A549 (cell line): ENCODE data around the gene NR2F2. TPM values are rescaled to one million over a fixed set of nuclear protein-coding genes. Genes with fewer than 3 reads are reported as not detected.

Source experiments
- ATAC-seq, 2 experiments: fragments of 200-7000 bp in 1 of 2; fragments of >200 bp in 1 of 2; cut with Nextera tagmentation in 1 of 2; cut with Tn5 transposase in 1 of 2; 3 replicates each; pipeline versions ENCODE4 v1.8.0 to v1.9.1; 2018 to 2020; ENCODE audit warnings: mild to moderate bottlenecking in 1 of 2, moderate library complexity in 1 of 2
- CTCF ChIA-PET: fragments of 300-600 bp; sonication (Branson Sonifier 250); formaldehyde crosslinking; extraction: SDS; loops from one replicate; lab custom pipeline; 2021; ENCODE audit warnings: antibody characterized with exemption, inconsistent platforms; lab: Yijun Ruan, JAX
- POLR2A ChIA-PET: fragments of 350-600 bp; formaldehyde crosslinking; extraction: SDS; loops from one replicate; lab custom pipeline; 2021; ENCODE audit warnings: antibody characterized with exemption, inconsistent platforms; lab: Yijun Ruan, JAX
- DNase-seq, 2 experiments: peaks; one replicate each; pipeline versions ENCODE4 v3.0.0 to v3.0.0-alpha.2; 2011 to 2016; ENCODE audit warnings: low read depth in 1 of 2, low spot score in 1 of 2
- FAIRE-seq: peaks from 2 replicates; lab custom pipeline; 2011; peaks lifted over from hg19 to GRCh38; lab: Jason Lieb, UNC
- H3K27ac ChIP-seq, 2 experiments: fragments of >200 bp; sonication (Bioruptor Twin); formaldehyde crosslinking; 3 replicates each; pipeline ENCODE4 v1.5.1; 2016 to 2017
- H3K4me1 ChIP-seq: fragments of >200 bp; sonication (Bioruptor Twin); formaldehyde crosslinking; 3 replicates; pipeline ENCODE4 v1.6.1; 2016
- H3K4me2 ChIP-seq: fragments of >200 bp; sonication (Bioruptor Twin); formaldehyde crosslinking; 3 replicates; pipeline ENCODE4 v1.6.1; 2016
- H3K4me3 ChIP-seq: fragments of >200 bp; sonication (Bioruptor Twin); formaldehyde crosslinking; 3 replicates; pipeline ENCODE4 v1.5.1; 2016
- H3K9me3 ChIP-seq: fragments of >200 bp; sonication (Bioruptor Twin); formaldehyde crosslinking; 3 replicates; pipeline ENCODE4 v1.6.1; 2016
- BHLHE40 ChIP-seq: IDR thresholded peaks from 2 replicates; pipeline ENCODE4 v1.6.1; 2012; ENCODE audit warnings: low read depth, low read length, inconsistent platforms
- CBX2 ChIP-seq: fragments of 200-600 bp; sonication (generic); IDR thresholded peaks from 2 replicates; pipeline ENCODE4 v1.6.1; 2016; ENCODE audit warnings: low read depth, mild to moderate bottlenecking, borderline replicate concordance
- CHD4 ChIP-seq: fragments of 200-600 bp; sonication (generic); IDR thresholded peaks from 2 replicates; pipeline ENCODE4 v1.6.1; 2016; ENCODE audit warnings: antibody characterized with exemption, mild to moderate bottlenecking, borderline replicate concordance
- KDM1A ChIP-seq: fragments of 200-600 bp; sonication (generic); IDR thresholded peaks from 2 replicates; pipeline ENCODE4 v1.6.1; 2016; ENCODE audit warnings: low read depth, mild to moderate bottlenecking
- MAZ ChIP-seq: fragments of 150-350 bp; IDR thresholded peaks from 2 replicates; pipeline ENCODE4 v1.6.1; 2014; ENCODE audit warnings: antibody characterized with exemption, low read depth, low read length, borderline replicate concordance
- NFE2L2 ChIP-seq: fragments of 150-350 bp; conservative IDR thresholded peaks from 2 replicates; pipeline ENCODE4 v1.6.1; 2014; ENCODE audit warnings: low read length
- RARB ChIP-seq: fragments of 250-450 bp; sonication (Bioruptor Pico); IDR thresholded peaks from 2 replicates; pipeline ENCODE4 v1.8.0; 2021; ENCODE audit warnings: mild to moderate bottlenecking, moderate library complexity
- RCOR1 ChIP-seq: fragments of 150-350 bp; IDR thresholded peaks from 2 replicates; pipeline ENCODE4 v1.6.1; 2014; ENCODE audit warnings: antibody characterized with exemption, low read length, low read depth
- TP53 ChIP-seq: fragments of 250-450 bp; sonication (Bioruptor Pico); IDR thresholded peaks from 2 replicates; pipeline ENCODE4 v1.5.0; 2021; ENCODE audit warnings: mild to moderate bottlenecking, moderate library complexity
- WGBS: methylation state at CpG from one replicate; pipeline ENCODE4 v1.1.6; 2017; ENCODE audit errors: missing lambda C conversion rate; 5-methylcytosine and 5-hydroxymethylcytosine counted together
- polyA plus RNA-seq, 4 experiments: library from polyadenylated mRNA; depleted of rRNA in 3 of 4; stranded (reverse); fragments of >200 nt; fragmentation: RNase III in 1 of 4; extraction: RNeasy Plus Mini Kit Qiagen cat#74134 plus additional on column Dnase treatment in 1 of 4; gene quantifications; 2 replicates in 3 of 4; 3 replicates in 1 of 4; pipeline ENCODE4 v1.2.3, GENCODE V29; 2011 to 2017
- TF ChIP-seq, protein P1 (sequence below): fragments of >200 bp; sonication (Bioruptor Twin); formaldehyde crosslinking; IDR thresholded peaks from 3 replicates; pipeline ENCODE4 v1.5.1; 2016
- TF ChIP-seq, protein P2 (sequence below): fragments of 250-450 bp; sonication (Bioruptor Pico); IDR thresholded peaks from 2 replicates; pipeline ENCODE4 v1.5.0; 2020; ENCODE audit warnings: low read depth, mild to moderate bottlenecking, moderate library complexity
- TF ChIP-seq, protein P3 (sequence below): fragments of 200-600 bp; sonication (generic); IDR thresholded peaks from 2 replicates; pipeline ENCODE4 v1.6.1; 2016; ENCODE audit warnings: antibody characterized with exemption, mild to moderate bottlenecking, moderate library complexity
- TF ChIP-seq, protein P4 (sequence below): IDR thresholded peaks from 2 replicates; pipeline ENCODE4 v1.6.1; 2012
- TF ChIP-seq, protein P5 (sequence below): fragments of >200 bp; sonication (Bioruptor Twin); formaldehyde crosslinking; IDR thresholded peaks from 2 replicates; pipeline ENCODE4 v1.6.1; 2016
- TF ChIP-seq, protein P6 (sequence below): fragments of 250-450 bp; sonication (Bioruptor Pico); IDR thresholded peaks from 2 replicates; pipeline ENCODE4 v1.5.0; 2021; ENCODE audit warnings: mild to moderate bottlenecking, moderate library complexity, borderline replicate concordance

Gene NR2F2
- polyA plus RNA-seq, 2 of the 4 experiments (the other 2 are of a cell fraction), result 11.8 to 15.7 TPM

DNA sequence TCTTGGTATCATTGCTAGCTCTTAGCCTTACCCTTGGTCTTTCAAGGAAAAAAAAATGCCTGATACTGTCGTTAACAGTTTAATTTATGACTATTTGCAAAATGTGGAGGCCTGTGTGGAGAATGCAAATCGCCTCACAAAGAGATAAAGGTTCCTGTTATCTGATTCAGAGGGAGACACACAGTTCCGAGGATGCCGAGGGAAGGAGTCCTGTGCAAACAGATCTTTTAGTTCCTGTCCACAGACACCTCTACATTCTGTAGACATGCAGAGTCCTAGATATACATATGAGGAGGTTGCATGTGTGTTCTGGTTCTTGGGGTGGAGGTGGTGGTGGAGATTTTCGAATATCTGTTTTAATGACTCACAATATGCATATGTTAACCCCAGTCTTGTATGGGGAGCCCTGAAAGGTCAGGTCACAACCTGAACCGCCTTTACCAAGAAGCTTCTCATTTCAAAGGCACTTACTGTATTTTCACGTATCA lies 5.7 kb downstream of the NR2F2 start:
- TF ChIP-seq RARB (CRISPR knock-in tag) (no peak), CHD4 (no peak), MAZ (no peak), NFE2L2 (no peak), TP53 (CRISPR knock-in tag) (no peak), RCOR1 (no peak), CBX2 (no peak), BHLHE40 (no peak), KDM1A (no peak)
- TF ChIP-seq, protein P1, sequence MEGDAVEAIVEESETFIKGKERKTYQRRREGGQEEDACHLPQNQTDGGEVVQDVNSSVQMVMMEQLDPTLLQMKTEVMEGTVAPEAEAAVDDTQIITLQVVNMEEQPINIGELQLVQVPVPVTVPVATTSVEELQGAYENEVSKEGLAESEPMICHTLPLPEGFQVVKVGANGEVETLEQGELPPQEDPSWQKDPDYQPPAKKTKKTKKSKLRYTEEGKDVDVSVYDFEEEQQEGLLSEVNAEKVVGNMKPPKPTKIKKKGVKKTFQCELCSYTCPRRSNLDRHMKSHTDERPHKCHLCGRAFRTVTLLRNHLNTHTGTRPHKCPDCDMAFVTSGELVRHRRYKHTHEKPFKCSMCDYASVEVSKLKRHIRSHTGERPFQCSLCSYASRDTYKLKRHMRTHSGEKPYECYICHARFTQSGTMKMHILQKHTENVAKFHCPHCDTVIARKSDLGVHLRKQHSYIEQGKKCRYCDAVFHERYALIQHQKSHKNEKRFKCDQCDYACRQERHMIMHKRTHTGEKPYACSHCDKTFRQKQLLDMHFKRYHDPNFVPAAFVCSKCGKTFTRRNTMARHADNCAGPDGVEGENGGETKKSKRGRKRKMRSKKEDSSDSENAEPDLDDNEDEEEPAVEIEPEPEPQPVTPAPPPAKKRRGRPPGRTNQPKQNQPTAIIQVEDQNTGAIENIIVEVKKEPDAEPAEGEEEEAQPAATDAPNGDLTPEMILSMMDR, result no peak
- TF ChIP-seq, protein P2, sequence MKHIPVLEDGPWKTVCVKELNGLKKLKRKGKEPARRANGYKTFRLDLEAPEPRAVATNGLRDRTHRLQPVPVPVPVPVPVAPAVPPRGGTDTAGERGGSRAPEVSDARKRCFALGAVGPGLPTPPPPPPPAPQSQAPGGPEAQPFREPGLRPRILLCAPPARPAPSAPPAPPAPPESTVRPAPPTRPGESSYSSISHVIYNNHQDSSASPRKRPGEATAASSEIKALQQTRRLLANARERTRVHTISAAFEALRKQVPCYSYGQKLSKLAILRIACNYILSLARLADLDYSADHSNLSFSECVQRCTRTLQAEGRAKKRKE (CRISPR knock-in tag), result no peak
- TF ChIP-seq, protein P3, sequence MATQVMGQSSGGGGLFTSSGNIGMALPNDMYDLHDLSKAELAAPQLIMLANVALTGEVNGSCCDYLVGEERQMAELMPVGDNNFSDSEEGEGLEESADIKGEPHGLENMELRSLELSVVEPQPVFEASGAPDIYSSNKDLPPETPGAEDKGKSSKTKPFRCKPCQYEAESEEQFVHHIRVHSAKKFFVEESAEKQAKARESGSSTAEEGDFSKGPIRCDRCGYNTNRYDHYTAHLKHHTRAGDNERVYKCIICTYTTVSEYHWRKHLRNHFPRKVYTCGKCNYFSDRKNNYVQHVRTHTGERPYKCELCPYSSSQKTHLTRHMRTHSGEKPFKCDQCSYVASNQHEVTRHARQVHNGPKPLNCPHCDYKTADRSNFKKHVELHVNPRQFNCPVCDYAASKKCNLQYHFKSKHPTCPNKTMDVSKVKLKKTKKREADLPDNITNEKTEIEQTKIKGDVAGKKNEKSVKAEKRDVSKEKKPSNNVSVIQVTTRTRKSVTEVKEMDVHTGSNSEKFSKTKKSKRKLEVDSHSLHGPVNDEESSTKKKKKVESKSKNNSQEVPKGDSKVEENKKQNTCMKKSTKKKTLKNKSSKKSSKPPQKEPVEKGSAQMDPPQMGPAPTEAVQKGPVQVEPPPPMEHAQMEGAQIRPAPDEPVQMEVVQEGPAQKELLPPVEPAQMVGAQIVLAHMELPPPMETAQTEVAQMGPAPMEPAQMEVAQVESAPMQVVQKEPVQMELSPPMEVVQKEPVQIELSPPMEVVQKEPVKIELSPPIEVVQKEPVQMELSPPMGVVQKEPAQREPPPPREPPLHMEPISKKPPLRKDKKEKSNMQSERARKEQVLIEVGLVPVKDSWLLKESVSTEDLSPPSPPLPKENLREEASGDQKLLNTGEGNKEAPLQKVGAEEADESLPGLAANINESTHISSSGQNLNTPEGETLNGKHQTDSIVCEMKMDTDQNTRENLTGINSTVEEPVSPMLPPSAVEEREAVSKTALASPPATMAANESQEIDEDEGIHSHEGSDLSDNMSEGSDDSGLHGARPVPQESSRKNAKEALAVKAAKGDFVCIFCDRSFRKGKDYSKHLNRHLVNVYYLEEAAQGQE, result no peak
- TF ChIP-seq, protein P4, sequence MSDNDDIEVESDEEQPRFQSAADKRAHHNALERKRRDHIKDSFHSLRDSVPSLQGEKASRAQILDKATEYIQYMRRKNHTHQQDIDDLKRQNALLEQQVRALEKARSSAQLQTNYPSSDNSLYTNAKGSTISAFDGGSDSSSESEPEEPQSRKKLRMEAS, result no peak
- TF ChIP-seq, protein P5, sequence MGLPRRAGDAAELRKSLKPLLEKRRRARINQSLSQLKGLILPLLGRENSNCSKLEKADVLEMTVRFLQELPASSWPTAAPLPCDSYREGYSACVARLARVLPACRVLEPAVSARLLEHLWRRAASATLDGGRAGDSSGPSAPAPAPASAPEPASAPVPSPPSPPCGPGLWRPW, result no peak
- TF ChIP-seq, protein P6, sequence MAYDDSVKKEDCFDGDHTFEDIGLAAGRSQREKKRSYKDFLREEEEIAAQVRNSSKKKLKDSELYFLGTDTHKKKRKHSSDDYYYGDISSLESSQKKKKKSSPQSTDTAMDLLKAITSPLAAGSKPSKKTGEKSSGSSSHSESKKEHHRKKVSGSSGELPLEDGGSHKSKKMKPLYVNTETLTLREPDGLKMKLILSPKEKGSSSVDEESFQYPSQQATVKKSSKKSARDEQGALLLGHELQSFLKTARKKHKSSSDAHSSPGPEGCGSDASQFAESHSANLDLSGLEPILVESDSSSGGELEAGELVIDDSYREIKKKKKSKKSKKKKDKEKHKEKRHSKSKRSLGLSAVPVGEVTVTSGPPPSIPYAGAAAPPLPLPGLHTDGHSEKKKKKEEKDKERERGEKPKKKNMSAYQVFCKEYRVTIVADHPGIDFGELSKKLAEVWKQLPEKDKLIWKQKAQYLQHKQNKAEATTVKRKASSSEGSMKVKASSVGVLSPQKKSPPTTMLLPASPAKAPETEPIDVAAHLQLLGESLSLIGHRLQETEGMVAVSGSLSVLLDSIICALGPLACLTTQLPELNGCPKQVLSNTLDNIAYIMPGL (CRISPR knock-in tag), result no peak
- no peak for FAIRE-seq
- peak overlapping the region; percentile 36 for H3K4me3 ChIP-seq
- DNase-seq, result no peak
- ChIA-PET POLR2A (interaction anchor here (1.0 to 1.1 kb wide), 2 partner anchors 9 to 18 kb away, joined by 3 to 4 read pairs; no protein-coding TSS in a partner anchor), CTCF (interaction anchor here (0.6 to 13.3 kb wide), 5 partner anchors 7 to 133 kb away, joined by 3 to 280 read pairs (median 6); partner anchors contain the start of gene NR2F2)
- H3K9me3 ChIP-seq, result no peaks in the 10 kb centered on the region
- peaks cover 54% of the 10 kb centered on the region for H3K4me1 ChIP-seq
- WGBS, result 4% methylated on average over 7 of the region's 7 CpGs
- peak overlapping the region; percentile 94 for H3K4me2 ChIP-seq
- peak overlapping the region; percentile 93 to 99 for H3K27ac ChIP-seq
- 0 out of 6 replicates have a peak, but pooled peaks of 1 of the 2 experiments have one; percentile 4 for ATAC-seq
